Lower leg skin (tissue), 4 donors: ENCODE measurements around the gene SULT2B1. TPM values are rescaled to one million over a fixed set of nuclear protein-coding genes. Genes with fewer than 3 reads are reported as not detected.

ENCODE experiments used
- DNase-seq, 2 donors: peaks; one replicate each; pipeline ENCODE4 v3.0.0-alpha.2; 2019; ENCODE audit warnings: low spot score in 2 of 2
- H3K4me3 ChIP-seq: fragments of 200-600 bp; sonication (generic); 2 replicates; pipeline ENCODE4 v1.5.1; 2017; ENCODE audit warnings: mild to moderate bottlenecking, low read depth; ENCODE audit not compliant: poor library complexity, severe bottlenecking
- CTCF ChIP-seq, 3 donors: fragments of 450-650 bp; IDR thresholded peaks; one replicate each; pipeline ENCODE4 v1.5.1; 2016; ENCODE audit warnings: antibody characterized with exemption in 3 of 3, mild to moderate bottlenecking in 3 of 3, moderate library complexity in 2 of 3
- POLR2A ChIP-seq, 2 donors: fragments of 450-650 bp; IDR thresholded peaks; one replicate each; pipeline ENCODE4 v1.6.1; 2016 to 2017; ENCODE audit warnings: antibody characterized with exemption in 2 of 2, mild to moderate bottlenecking in 1 of 2, moderate library complexity in 1 of 2
- WGBS, 2 donors: methylation state at CpG; one replicate each; pipeline ENCODE4 v1.1.5; 2018; 5-methylcytosine and 5-hydroxymethylcytosine counted together
- intact Hi-C: fragments of 100-400 bp; cut with DNase I; formaldehyde crosslinking; loops from one replicate; pipeline ENCODE4 v1.15.0; 2023; ENCODE audit warnings: low total_unique reads
- total RNA-seq, 4 donors: library from RNA; depleted of rRNA; stranded (reverse); fragments of >200 nt; gene quantifications; one replicate each; pipeline ENCODE4 v1.1.0, GENCODE V29; 2016

SULT2B1 gene
- total RNA-seq, 4 donors from 2014 or later = 119 to 191 (median 166) TPM

- 87 to 92% methylated on average over 17 to 27 of the region's 30 CpGs for WGBS, 2 donors
- DNase-seq = no peak
- no peak for TF ChIP-seq CTCF (IDR thresholded peaks at IDR 0.05)
- intact Hi-C loops = no loop called here
- H3K4me3 ChIP-seq = no peak overlapping the region
Observed at GRCh38 chr19:48625891-48626327, 73.9 kb downstream of the SULT2B1 start.

GRCh38 chr19:48627201-48627864, 75.4 kb downstream of the SULT2B1 start:
- TF ChIP-seq POLR2A (IDR thresholded peaks at IDR 0.05) = no peak
- TF ChIP-seq CTCF (IDR thresholded peaks at IDR 0.05) = no peak
- 80% methylated on average over 6 of the region's 6 CpGs for WGBS, 2 donors
- H3K4me3 ChIP-seq = no peak overlapping the region
- intact Hi-C loops = no loop called here
- no peak for DNase-seq

GRCh38 chr19:48627865-48628314, 75.9 kb downstream of the SULT2B1 start:
- no peak for TF ChIP-seq CTCF (IDR thresholded peaks at IDR 0.05)
- TF ChIP-seq POLR2A (IDR thresholded peaks at IDR 0.05) = no peak
- 75 to 81% methylated on average over 11 to 17 of the region's 17 CpGs for WGBS, 2 donors
- no peak for DNase-seq
- intact Hi-C loops = no loop called here
- no peak overlapping the region for H3K4me3 ChIP-seq

- no peak overlapping the region for H3K4me3 ChIP-seq
- no peak for TF ChIP-seq POLR2A (IDR thresholded peaks at IDR 0.05)
- TF ChIP-seq CTCF (IDR thresholded peaks at IDR 0.05) = no peak
- 76 to 79% methylated on average over 34 of the region's 34 CpGs for WGBS, 2 donors
- intact Hi-C loops = no loop called here
- no peak for DNase-seq
Observed at GRCh38 chr19:48628486-48629296, 76.7 kb downstream of the SULT2B1 start.

GRCh38 chr19:48629297-48629598, 77.3 kb downstream of the SULT2B1 start:
- intact Hi-C loops = no loop called here
- TF ChIP-seq POLR2A (IDR thresholded peaks at IDR 0.05) (no peak), CTCF (IDR thresholded peaks at IDR 0.05) (no peak)
- no peak for DNase-seq
- no peak overlapping the region for H3K4me3 ChIP-seq
- 92 to 94% methylated on average over 21 to 22 of the region's 22 CpGs for WGBS, 2 donors
